Thyroid gland (tissue), 4 donors: ENCODE measurements around the gene URAD. TPM values are rescaled to one million over a fixed set of nuclear protein-coding genes. Genes with fewer than 3 reads are reported as not detected.

ENCODE experiments used
- DNase-seq, 2 donors: peaks; one replicate each; pipeline ENCODE4 v3.0.0-alpha.2; 2019
- H3K27ac ChIP-seq, 3 donors: fragments of 200-600 bp; sonication (generic); 1 replicate in 2 of 3; 2 replicates in 1 of 3; pipeline ENCODE4 v1.5.1; 2016 to 2019; ENCODE audit warnings: mild to moderate bottlenecking in 1 of 3, moderate library complexity in 1 of 3
- H3K27me3 ChIP-seq: fragments of 200-600 bp; sonication (generic); one replicate; pipeline ENCODE4 v1.5.1; 2019
- H3K36me3 ChIP-seq, 2 donors: fragments of 200-600 bp; sonication (generic); one replicate each; pipeline ENCODE4 v1.5.1; 2016 to 2019
- H3K4me1 ChIP-seq, 2 donors: fragments of 200-600 bp; sonication (generic); one replicate each; pipeline ENCODE4 v1.5.1; 2017 to 2019
- H3K4me3 ChIP-seq, 3 donors: fragments of 200-600 bp; sonication (generic); replicated peaks in 1 of 3; 1 replicate in 2 of 3; 2 replicates in 1 of 3; pipeline ENCODE4 v1.5.1; 2016; ENCODE audit warnings: mild to moderate bottlenecking in 1 of 3
- H3K9me3 ChIP-seq: fragments of 200-600 bp; sonication (generic); one replicate; pipeline ENCODE4 v1.5.1; 2017
- POLR2A ChIP-seq, 2 donors: fragments of 450-650 bp; IDR thresholded peaks; one replicate each; pipeline ENCODE4 v1.6.1; 2017; ENCODE audit warnings: antibody characterized with exemption in 2 of 2, mild to moderate bottlenecking in 2 of 2, moderate library complexity in 1 of 2
- WGBS, 2 donors: methylation state at CpG; one replicate each; pipeline ENCODE4 v1.1.5; 2017; 5-methylcytosine and 5-hydroxymethylcytosine counted together
- intact Hi-C: fragments of 100-400 bp; cut with DNase I; formaldehyde crosslinking; loops from one replicate; pipeline ENCODE4 v1.15.1; 2023
- total RNA-seq, 4 donors: library from RNA; depleted of rRNA; stranded (reverse); fragments of >200 nt; gene quantifications; one replicate each; pipeline ENCODE4 v1.2.3, GENCODE V29; 2016
- TF ChIP-seq, protein P1 (sequence below), 6 experiments: fragments of 200-600 bp in 3 of 6; fragments of 450-650 bp in 3 of 6; sonication (generic) in 3 of 6; IDR thresholded peaks; one replicate each; pipeline ENCODE4 v1.5.1; 2016 to 2019; ENCODE audit warnings: antibody characterized with exemption in 6 of 6, mild to moderate bottlenecking in 2 of 6, inconsistent platforms in 1 of 6, moderate library complexity in 1 of 6

Gene URAD
- total RNA-seq, 4 donors from 2014 or later, result not detected

GRCh38 chr13:27961227-27962085 lies 27.0 kb downstream of the URAD start:
- Histone ChIP-seq H3K36me3 (no peaks in the 10 kb centered on the region), H3K4me1 (peaks cover 10 to 18% of the 10 kb centered on the region in 2 donors), H3K4me3 (peak overlapping the region in 1 of 3 donors; percentile 10), H3K27me3 (peaks cover 57% of the 10 kb centered on the region), H3K9me3 (no peaks in the 10 kb centered on the region), H3K27ac (no peak overlapping the region)
- no peak for DNase-seq
- TF ChIP-seq POLR2A (IDR thresholded peaks at IDR 0.05), result no peak
- TF ChIP-seq, protein P1, sequence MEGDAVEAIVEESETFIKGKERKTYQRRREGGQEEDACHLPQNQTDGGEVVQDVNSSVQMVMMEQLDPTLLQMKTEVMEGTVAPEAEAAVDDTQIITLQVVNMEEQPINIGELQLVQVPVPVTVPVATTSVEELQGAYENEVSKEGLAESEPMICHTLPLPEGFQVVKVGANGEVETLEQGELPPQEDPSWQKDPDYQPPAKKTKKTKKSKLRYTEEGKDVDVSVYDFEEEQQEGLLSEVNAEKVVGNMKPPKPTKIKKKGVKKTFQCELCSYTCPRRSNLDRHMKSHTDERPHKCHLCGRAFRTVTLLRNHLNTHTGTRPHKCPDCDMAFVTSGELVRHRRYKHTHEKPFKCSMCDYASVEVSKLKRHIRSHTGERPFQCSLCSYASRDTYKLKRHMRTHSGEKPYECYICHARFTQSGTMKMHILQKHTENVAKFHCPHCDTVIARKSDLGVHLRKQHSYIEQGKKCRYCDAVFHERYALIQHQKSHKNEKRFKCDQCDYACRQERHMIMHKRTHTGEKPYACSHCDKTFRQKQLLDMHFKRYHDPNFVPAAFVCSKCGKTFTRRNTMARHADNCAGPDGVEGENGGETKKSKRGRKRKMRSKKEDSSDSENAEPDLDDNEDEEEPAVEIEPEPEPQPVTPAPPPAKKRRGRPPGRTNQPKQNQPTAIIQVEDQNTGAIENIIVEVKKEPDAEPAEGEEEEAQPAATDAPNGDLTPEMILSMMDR (IDR thresholded peaks at IDR 0.05), result no peak
- intact Hi-C loops, result no loop called here
- 8% methylated on average over 19 to 25 of the region's 25 CpGs for WGBS, 2 donors

DNA sequence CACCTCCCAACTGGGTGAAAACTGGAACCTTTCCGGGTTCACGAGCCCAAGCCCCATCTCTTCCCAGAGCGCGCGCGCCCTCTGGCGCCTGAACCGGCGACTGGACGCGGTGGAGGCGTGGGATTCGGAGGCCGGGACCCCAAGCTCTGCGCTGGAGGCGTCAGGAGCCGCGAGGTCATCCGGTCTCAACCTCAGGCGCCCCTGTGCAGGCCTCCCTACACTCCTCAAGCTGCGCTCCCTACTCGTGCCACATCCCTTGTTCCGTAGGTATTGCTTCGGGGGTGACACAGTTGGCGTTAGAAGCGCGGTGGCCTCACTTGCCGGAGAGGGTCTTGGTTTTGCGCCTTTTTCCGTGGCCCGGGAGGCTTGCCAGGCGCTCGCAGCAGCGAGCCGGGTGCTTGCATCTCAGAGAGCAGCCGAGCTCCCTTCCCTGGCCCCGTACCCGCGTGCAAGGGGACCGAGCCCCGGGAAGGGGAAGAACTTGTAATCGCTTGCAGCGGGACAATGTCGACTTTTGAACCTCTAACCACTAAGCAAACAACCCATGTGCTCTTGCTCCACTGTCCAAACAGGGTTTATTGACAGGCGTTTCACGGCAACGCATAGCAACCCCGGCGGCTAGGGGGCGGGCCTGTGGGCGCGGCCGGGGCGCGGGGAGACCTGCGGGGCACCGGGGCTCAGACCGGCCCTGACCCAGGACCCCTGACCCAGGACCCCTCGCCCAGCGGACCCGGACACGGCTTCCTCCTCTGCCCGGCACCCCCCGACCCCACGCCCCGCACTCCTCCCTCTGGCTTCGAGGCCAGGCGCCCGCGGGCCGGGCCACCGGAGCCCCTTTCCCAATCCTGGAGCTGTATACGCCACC lies 27.9 kb downstream of the URAD start:
- intact Hi-C loops, result no loop called here
- no peaks in the 10 kb centered on the region for H3K9me3 ChIP-seq
- TF ChIP-seq, protein P1 (IDR thresholded peaks at IDR 0.05), result peak in 1 of 6 experiments; percentile 8
- no peak for TF ChIP-seq POLR2A (IDR thresholded peaks at IDR 0.05)
- no peak overlapping the region for H3K27ac ChIP-seq
- H3K4me3 ChIP-seq, result peak overlapping the region in 1 of 3 donors; percentile 10
- H3K27me3 ChIP-seq, result peaks cover 63% of the 10 kb centered on the region
- H3K4me1 ChIP-seq, result peaks cover 10 to 14% of the 10 kb centered on the region in 2 donors
- DNase-seq, result no peak
- WGBS, 2 donors, result 0 to 1% methylated on average over 7 to 14 of the region's 73 CpGs
- H3K36me3 ChIP-seq, result no peaks in the 10 kb centered on the region

DNA sequence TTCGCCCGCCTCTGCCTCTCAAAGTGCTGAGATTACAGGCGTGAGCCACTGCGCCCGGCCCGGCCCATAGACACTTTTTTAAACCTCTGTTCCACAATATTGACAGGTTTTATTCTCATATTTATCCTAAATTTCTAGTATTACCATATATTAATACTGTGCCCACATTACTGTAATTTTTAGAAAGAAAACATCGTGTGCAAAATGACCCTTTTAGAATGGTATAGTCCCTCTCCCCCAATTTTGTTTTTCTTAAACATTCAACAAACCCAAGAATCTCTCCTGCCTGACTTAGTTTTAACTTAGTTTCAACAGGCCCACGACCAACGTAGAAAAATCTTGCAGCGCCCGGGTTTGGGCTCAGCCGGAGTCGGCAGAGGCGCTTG lies 28.5 kb downstream of the URAD start:
- H3K9me3 ChIP-seq, result no peaks in the 10 kb centered on the region
- H3K4me3 ChIP-seq, result peak overlapping the region in 1 of 3 donors; percentile 10
- 6 to 15% methylated on average over 14 of the region's 14 CpGs for WGBS, 2 donors
- TF ChIP-seq POLR2A (IDR thresholded peaks at IDR 0.05), result no peak
- TF ChIP-seq, protein P1 (IDR thresholded peaks at IDR 0.05), result no peak
- DNase-seq, result no peak
- H3K27me3 ChIP-seq, result peaks cover 62% of the 10 kb centered on the region
- H3K27ac ChIP-seq, result no peak overlapping the region
- no peaks in the 10 kb centered on the region for H3K36me3 ChIP-seq
- peaks cover 10 to 14% of the 10 kb centered on the region in 2 donors for H3K4me1 ChIP-seq
- intact Hi-C loops, result no loop called here

DNA sequence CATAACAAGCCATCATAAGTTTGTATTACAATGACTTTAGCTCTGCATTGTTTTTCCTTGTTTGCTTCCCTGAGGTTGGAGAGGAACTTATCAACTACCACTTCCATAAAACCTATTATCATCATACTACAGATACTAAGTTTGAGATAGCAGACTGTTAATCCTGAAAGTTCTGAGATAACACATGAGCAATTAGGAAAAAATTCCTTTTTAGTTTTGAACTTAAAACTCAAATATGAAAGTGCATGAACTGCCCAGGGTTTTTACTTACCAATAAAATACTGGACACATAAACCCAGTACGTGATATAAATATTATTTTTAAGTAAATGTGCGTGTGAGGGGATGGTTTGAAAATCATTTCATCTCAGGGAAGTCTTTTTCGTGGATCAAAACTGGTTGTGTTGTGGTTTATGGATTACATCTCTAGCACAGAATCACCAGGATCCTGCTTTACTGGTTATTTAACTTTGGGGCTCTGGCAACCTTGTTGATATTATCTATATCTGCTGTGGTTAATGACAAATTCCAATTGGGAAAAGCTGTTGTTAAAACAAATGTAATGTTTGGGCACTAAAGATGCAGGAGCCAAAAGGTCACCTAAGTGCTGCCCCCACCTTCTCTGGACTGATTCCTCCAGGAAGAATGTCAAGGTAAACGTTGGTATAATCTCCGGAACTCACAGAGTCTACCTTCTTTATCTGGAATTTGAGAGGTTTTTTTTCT lies 31.8 kb downstream of the URAD start:
- intact Hi-C loops, result no loop called here
- DNase-seq, result no peak
- no peak for TF ChIP-seq POLR2A (IDR thresholded peaks at IDR 0.05)
- TF ChIP-seq, protein P1 (IDR thresholded peaks at IDR 0.05), result no peak
- Histone ChIP-seq H3K36me3 (no peaks in the 10 kb centered on the region), H3K27ac (no peak overlapping the region), H3K4me1 (peaks cover 21 to 28% of the 10 kb centered on the region in 2 donors), H3K27me3 (peaks cover 63% of the 10 kb centered on the region), H3K9me3 (no peaks in the 10 kb centered on the region), H3K4me3 (no peak overlapping the region)
- WGBS, 2 donors, result 19 to 20% methylated on average over 5 of the region's 5 CpGs
